Measurements from ENCODE around the gene SULT1E1. TPM values are rescaled to one million over a fixed set of nuclear protein-coding genes. Genes with fewer than 3 reads are reported as not detected.
A peak's percentile ranks its signal among the peaks of the same experiment; 100 is the strongest.
"Not testable (repeated sequence)": the region's sequence is repeated elsewhere in the genome, so short reads cannot be mapped to it uniquely, and the experiment has no call there.

SULT1E1 gene
- total RNA-seq, 1 donor from 2014 or later: 102 TPM

- DNase-seq (ENCODE audit: low spot score): no peak
Measured at GRCh38 chr4:69843932-69844331, 16.0 kb downstream of the SULT1E1 start.

GRCh38 chr4:69843301-69843700, 16.6 kb downstream of the SULT1E1 start:
- DNase-seq (ENCODE audit: low spot score): no peak

DNA sequence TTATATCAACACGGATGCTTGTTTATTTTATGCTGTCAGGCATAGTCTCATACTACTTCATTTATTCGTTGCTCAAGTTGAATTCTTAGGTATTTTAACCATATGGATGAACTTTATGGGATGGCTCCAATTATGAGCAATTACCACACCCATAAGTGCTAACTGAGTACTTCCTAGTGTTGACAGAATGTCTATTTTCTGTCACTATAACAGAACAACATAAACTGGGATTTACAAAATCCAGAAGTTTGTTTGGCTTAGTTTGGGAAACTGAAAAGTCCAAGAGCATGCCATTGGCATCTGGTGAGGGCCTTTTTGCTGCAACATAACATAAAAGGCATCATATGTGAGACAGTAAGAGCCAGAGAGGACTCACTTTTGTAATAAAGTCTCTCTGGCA, 21.0 kb downstream of the SULT1E1 start:
- DNase-seq (ENCODE audit: low spot score): no peak

DNA sequence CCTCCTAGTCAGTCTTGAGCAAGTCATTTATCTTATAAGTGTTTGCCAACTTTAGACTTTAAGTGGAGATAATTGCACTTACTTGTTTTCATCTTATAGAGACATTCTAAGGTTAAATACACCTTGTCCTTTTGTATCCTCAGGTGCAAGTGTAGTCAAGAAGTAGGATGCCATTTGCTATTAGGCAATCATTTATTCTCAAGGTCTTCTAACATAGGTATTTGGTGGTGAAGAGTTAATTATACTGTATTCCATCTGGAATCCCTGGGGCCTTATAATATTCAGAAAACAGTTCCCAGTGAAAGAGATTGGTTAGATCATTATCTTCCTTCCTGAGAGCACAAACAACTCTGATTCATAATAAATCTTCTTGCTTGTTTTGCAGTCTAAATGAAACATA, 23.7 kb downstream of the SULT1E1 start:
- peak; percentile 31 for DNase-seq (ENCODE audit: low spot score)

DNA sequence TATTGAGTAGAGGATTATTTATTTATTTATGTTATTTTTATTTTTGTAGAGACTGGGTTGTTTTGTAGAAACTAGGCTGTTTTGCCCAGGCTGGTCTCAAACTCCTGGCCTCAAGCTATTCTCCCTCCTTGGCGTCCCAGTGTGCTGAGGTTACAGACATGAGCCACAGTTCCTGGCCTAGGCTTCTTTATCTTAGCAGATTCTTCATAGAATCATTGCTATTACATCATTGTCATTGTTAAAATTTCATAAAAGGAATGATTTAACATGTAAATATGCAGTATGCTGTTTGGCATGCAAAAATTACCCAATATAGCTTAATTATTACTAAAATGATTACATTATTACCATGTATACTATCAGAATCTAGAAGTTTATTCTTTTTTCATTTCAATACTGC, 24.2 kb downstream of the SULT1E1 start:
- no peak for DNase-seq (ENCODE audit: low spot score)

- DNase-seq (ENCODE audit: low spot score): no peak
Measured at GRCh38 chr4:69833251-69833650, 26.7 kb downstream of the SULT1E1 start.

DNA sequence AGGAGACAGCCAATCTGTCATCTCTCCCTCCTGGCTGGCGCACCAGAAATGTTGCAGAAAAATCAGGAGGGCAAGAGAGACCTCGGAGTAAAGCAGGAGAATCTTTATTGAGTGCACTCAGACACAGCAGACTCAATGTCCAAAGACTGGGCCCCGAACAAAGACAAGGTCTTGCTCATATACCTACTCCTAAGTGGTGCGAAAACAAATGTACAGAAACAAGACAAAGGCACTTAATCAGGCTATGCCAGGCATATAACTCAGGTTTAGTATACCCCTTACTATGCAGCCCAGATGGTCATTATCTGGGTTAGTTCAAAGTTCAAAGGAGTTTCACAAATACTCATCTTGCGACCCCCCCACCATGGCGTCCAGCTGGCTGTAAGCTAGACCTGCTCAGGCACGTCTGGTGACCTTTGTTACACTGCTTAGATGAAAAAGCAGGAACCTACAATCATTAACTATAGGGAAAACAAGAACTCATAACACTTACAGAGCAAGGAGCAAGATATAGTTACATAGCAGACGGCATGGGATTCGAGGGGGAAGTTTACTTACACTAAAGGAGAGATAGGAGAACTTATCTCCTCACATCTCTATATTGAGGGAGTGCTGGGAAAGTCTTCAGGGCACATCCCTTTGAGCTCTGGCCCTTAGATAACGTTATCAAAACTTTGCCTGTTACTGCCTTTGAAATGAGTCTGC, 27.5 kb downstream of the SULT1E1 start:
- peak; percentile 29 for DNase-seq (ENCODE audit: low spot score)

DNA sequence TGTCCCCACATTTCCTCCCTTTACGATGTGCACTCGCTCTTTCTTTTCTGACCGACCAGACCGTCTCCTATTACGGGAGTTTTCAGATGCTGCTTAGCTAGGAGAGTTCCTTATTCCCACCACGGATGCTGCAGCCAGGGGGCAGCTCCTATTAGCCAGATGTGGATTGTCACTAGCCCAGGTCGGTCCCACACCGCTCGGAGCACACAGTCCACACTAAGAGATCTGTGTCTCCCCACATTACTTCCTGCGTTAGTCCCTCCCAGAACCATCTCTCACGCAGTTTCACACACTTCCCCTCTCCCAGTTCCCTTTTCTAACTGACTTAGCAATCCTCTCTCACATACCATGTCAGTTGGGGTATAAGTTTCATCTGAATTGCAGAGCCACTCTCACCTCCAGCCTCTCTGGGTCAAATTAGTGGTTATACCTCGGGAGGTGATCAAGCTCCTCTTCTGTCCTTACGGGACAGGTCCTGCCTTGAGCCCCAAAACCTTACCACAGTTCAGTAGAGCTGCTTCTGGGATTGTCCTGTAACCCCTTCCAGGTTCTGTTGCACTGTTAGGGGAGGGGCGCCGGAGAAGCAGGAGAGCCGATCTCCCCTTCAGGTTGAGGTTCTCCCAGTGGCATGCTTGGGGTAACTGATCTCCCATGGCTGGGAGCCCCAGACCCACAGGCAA, 28.2 kb downstream of the SULT1E1 start:
- no peak for DNase-seq (ENCODE audit: low spot score)

GRCh38 chr4:69831270-69831627, 28.7 kb downstream of the SULT1E1 start:
- DNase-seq (ENCODE audit: low spot score): no peak

DNA sequence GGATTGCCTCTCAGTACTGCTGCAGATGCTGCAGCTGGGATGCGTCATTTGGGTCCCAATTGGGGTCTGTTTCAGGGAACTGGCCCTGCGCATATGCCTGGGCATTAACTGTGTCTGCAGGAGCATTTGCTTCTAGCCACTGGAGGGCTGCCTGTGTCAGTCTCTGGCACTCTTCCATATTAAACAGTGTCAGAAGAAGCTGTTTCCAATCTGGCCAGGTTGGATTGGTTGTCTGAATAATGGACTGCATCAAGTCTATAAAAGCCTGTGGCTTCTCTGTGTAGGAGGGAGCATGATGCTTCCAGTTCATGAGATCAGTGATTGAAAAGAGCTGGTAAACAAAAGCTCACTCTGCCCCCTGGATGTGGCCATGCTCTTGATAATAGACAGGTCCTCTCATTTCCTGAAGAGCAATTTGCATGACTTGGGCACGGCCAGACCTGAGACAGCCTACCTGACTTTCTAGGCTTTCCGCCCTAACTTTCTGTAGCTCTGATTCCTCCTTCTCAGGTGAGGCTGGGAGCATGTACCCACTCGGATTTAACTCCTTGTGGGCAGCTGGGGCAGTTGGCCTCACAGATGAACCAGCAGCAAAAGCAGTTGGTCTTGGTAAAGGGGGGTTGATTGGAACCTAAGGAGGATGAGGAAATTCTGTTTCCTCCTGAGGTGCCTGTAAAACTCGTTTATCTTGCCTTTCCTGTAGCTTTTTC, 29.2 kb downstream of the SULT1E1 start:
- peak; percentile 17 for DNase-seq (ENCODE audit: low spot score)

DNA sequence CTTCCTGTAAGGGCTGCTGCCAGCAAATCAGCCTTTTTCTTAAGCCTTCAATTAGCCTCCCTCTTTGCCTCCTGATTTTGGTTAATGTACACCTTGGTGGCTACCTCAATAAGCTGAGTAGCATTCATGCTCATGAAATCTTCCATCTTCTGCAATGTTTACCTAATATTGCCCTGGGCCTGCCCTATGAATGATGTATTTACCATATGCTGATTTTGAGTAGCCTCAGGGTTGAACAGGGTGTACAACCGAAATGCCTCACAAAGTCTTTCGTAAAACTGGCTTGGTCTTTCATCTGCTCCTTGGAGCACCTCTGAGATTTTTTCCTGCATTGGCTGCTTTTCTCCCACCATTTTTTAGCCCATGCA, 29.8 kb downstream of the SULT1E1 start:
- DNase-seq (ENCODE audit: low spot score): no peak

DNA sequence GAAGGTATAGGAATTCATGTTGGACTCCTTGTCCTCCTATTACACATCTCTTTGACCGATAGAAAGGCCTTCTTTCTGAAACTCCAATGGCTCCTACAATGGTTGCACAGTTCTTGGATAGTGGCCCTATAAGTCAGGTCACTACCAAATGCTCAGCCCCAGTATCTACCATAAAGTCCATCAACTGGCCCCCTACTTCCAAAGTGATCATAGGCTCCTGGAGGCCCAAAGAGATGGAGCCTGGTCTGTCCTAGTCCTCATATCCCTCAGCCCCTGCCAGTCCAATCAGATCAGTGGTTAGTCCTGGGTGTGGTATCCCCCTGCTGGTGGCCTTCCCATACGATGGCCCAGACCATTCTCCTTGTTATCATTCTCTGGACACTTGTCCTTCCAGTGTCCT, 30.3 kb downstream of the SULT1E1 start:
- no peak for DNase-seq (ENCODE audit: low spot score)

DNA sequence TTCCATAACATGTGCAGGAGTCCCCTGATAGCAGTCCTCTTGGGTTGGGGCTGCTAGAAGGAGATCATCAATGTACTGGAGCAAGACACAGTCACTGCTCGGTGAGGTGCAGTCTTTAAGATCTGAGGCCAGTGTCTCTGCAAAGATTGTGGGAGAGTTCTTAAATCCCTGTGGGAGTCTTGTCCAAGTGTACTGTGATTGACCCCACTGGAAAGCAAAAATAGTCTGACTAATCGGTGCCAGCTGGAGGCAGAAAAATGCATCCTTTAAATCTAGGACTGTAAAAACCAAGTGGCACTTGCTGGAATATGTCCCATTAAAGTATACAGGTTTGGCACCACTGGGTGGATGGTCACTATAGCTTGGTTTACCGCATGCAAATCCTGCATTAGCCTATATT, 31.1 kb downstream of the SULT1E1 start:
- peak; percentile 48 for DNase-seq (ENCODE audit: low spot score)

DNA sequence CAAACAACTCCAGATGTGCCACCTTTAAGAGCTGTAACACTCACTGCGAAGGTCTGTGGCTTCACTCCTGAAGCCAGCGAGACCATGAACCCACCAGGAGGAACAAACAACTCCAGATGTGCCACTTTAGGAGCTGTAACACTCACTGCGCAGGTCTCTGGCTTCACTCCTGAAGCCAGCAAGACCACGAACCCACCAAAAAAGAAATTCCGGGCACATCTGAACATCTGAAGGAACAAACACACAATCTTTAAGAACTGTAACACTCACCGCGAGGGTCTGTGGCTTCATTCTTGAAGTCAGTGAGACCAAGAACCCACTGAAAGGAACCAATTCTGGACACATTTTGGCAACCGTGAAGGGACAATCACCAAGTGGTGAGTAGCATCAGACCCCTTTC, 34.9 kb downstream of the SULT1E1 start:
- DNase-seq (ENCODE audit: low spot score): not testable (repeated sequence)

GRCh38 chr4:69823481-69824186, 36.3 kb downstream of the SULT1E1 start:
- peak; percentile 8 for DNase-seq (ENCODE audit: low spot score)

- no peak for DNase-seq (ENCODE audit: low spot score)
Measured at GRCh38 chr4:69823048-69823447, 36.9 kb downstream of the SULT1E1 start.

GRCh38 chr4:69822198-69822597, 37.7 kb downstream of the SULT1E1 start:
- no peak for DNase-seq (ENCODE audit: low spot score)

DNA sequence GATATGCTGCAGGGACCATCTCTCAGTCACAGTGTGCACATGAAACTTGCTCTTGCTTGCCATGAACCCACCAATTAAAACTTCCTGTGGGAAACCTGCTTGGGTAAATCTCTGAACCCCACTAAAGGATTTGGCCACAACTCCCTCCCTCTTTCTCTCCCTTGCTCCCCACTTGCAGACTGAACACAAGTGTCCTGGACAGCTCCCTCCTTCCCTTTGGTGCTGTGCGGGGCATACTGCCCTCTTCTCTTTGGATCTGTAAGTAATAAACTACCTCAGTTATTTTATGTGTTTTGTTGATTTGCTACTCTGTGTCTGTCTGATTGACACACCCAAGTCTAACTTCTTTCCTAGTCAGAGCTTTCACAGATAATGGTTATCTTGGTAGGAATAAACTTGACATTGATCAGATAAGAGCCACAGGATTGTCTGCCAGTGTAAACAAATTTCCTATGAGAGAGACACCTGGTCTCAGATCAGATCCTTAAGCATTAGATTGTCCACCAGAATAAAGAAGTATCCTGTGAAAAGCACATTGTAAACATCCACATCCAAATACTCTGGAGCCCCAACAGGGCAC, 41.8 kb downstream of the SULT1E1 start:
- no peak for DNase-seq (ENCODE audit: low spot score)

- peak; percentile 52 for DNase-seq (ENCODE audit: low spot score)
Measured at GRCh38 chr4:69816236-69816635, 43.7 kb downstream of the SULT1E1 start.

DNA sequence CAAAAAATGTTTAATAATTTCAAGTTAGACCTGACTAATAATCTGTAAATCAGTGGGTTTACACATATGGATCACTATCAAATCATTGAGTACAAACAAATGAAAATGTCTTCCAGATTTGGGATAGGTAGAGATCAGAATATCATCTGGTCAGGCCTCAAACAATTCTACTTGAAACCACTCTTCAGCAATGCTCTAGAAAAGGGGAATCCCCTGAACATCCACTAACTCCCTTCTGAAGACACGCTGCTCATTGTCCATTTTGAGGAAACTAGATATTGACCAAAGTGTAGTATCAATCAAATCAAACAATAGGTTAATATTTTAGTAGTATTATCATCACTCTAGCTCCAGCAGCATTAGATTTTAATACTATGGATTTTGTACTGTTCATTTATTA, 46.3 kb downstream of the SULT1E1 start:
- no peak for DNase-seq (ENCODE audit: low spot score)

DNA sequence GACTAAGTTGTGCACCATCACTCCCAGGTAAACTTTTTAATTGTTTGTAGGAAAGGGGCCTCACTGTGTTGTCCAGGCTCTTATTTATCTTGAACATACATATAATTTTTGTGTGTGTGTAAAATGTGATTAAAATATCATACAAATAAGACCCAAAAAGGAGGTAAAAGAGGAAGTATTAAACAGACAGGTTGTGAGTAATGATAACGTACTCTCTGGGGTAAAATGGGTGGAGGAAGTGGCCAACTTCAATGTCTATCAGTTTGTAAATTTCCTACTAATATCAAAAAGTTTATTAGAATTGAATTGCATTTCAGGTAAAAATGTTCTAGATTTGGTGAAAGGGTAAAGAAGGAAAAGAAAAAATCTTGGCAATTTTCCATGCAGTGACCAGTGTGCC, 48.8 kb downstream of the SULT1E1 start:
- no peak for DNase-seq (ENCODE audit: low spot score)

- no peak for DNase-seq (ENCODE audit: low spot score)
Measured at GRCh38 chr4:69800599-69800998, 59.3 kb downstream of the SULT1E1 start.
